Measurements from ENCODE around the gene DRC7. TPM values are rescaled to one million over a fixed set of nuclear protein-coding genes. Genes with fewer than 3 reads are reported as not detected.

The DRC7 gene
- total and polyA plus RNA-seq, 9 of the 15 experiments (the other 6 are each of a cell fraction or from before 2014, with no cell fraction given): 0.04 to 0.33 (median 0.12) TPM; not detected in 3

DNA sequence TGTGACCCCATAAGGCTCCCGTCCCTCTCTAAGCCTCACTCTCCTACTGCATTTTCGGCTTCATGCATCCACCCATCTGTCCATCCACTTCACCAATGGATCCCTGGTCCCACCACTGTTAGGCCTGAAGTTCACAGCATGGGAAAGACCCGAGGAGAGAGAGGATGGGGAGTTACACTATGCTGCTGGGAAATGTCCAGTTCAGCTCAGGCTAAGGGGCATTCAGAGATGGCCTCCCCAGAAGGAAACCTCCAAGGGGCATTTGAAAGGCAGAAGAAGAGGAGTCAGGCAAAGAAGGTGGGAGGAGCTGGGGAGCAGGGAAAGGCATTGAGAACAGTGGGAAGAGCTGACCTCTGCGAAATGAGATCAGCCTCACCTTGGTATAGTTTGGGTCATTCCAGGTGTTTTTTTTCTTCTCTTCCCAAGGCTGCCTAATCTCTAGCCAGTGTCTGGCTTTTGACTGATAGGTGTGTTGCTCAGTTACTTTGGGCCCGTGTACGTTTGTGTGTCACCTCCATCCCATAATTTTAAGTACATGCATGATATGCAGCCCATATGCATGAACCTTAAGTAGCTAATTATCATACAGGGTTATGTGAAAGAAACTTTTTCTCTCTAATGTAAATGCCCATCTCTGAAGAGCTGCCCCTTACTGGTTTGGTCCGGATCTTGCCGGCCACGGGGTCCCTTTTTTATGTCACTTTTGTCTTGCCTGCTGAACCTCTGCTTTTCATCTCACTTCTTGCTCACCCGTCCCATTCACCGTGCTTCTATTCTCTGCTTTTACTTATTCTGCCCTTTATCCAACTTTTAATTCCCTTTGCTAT is 11.6 kb upstream of the DRC7 start (continued):
- TF ChIP-seq, protein P1, sequence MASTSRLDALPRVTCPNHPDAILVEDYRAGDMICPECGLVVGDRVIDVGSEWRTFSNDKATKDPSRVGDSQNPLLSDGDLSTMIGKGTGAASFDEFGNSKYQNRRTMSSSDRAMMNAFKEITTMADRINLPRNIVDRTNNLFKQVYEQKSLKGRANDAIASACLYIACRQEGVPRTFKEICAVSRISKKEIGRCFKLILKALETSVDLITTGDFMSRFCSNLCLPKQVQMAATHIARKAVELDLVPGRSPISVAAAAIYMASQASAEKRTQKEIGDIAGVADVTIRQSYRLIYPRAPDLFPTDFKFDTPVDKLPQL (IDR thresholded peaks at IDR 0.05; ENCODE audit: extremely low read depth, insufficient read length): peak; percentile 92
- TF ChIP-seq GTF2E2 (tag; IDR thresholded peaks at IDR 0.05) (peak; percentile 72; the same call in 1 of the 2 replicates), PML (IDR thresholded peaks at IDR 0.05; ENCODE audit: low read length) (peak; percentile 99), SP1 (CRISPR knock-in tag; IDR thresholded peaks at IDR 0.05) (no peak), NFE2L1 (tag; IDR thresholded peaks at IDR 0.05; ENCODE audit: borderline replicate concordance, low read depth) (no peak), ZSCAN29 (IDR thresholded peaks at IDR 0.05) (no peak), NR2F6 (CRISPR knock-in tag; IDR thresholded peaks at IDR 0.05) (0 out of 2 replicates have a peak, but pooled peaks have one; percentile 45), ZNF316 (IDR thresholded peaks at IDR 0.05) (peak; percentile 78), TEAD4 (IDR thresholded peaks at IDR 0.05; ENCODE audit: low read length) (peak; percentile 75), TEAD4 (CRISPR knock-in tag; IDR thresholded peaks at IDR 0.05; ENCODE audit: borderline replicate concordance) (no peak), NFIX (CRISPR knock-in tag; IDR thresholded peaks at IDR 0.05; ENCODE audit: low read depth) (no peak), KAT2B (IDR thresholded peaks at IDR 0.05; ENCODE audit: low read depth, low read length) (no peak), ZBED1 (IDR thresholded peaks at IDR 0.05) (peak; percentile 98)
- TF ChIP-seq, protein P2, sequence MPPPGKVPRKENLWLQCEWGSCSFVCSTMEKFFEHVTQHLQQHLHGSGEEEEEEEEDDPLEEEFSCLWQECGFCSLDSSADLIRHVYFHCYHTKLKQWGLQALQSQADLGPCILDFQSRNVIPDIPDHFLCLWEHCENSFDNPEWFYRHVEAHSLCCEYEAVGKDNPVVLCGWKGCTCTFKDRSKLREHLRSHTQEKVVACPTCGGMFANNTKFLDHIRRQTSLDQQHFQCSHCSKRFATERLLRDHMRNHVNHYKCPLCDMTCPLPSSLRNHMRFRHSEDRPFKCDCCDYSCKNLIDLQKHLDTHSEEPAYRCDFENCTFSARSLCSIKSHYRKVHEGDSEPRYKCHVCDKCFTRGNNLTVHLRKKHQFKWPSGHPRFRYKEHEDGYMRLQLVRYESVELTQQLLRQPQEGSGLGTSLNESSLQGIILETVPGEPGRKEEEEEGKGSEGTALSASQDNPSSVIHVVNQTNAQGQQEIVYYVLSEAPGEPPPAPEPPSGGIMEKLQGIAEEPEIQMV (tag; conservative IDR thresholded peaks at IDR 0.05; ENCODE audit: low read depth): no peak
- TF ChIP-seq, protein P3, sequence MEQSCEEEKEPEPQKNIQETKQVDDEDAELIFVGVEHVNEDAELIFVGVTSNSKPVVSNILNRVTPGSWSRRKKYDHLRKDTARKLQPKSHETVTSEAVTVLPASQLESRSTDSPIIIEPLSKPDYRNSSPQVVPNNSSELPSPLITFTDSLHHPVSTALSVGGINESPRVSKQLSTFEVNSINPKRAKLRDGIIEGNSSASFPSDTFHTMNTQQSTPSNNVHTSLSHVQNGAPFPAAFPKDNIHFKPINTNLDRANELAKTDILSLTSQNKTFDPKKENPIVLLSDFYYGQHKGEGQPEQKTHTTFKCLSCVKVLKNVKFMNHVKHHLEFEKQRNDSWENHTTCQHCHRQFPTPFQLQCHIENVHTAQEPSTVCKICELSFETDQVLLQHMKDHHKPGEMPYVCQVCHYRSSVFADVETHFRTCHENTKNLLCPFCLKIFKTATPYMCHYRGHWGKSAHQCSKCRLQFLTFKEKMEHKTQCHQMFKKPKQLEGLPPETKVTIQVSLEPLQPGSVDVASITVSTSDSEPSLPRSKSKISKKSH (CRISPR knock-in tag; IDR thresholded peaks at IDR 0.05): no peak
- TF ChIP-seq, protein P4, sequence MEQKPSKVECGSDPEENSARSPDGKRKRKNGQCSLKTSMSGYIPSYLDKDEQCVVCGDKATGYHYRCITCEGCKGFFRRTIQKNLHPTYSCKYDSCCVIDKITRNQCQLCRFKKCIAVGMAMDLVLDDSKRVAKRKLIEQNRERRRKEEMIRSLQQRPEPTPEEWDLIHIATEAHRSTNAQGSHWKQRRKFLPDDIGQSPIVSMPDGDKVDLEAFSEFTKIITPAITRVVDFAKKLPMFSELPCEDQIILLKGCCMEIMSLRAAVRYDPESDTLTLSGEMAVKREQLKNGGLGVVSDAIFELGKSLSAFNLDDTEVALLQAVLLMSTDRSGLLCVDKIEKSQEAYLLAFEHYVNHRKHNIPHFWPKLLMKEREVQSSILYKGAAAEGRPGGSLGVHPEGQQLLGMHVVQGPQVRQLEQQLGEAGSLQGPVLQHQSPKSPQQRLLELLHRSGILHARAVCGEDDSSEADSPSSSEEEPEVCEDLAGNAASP (IDR thresholded peaks at IDR 0.05): no peak
- TF ChIP-seq, protein P5, sequence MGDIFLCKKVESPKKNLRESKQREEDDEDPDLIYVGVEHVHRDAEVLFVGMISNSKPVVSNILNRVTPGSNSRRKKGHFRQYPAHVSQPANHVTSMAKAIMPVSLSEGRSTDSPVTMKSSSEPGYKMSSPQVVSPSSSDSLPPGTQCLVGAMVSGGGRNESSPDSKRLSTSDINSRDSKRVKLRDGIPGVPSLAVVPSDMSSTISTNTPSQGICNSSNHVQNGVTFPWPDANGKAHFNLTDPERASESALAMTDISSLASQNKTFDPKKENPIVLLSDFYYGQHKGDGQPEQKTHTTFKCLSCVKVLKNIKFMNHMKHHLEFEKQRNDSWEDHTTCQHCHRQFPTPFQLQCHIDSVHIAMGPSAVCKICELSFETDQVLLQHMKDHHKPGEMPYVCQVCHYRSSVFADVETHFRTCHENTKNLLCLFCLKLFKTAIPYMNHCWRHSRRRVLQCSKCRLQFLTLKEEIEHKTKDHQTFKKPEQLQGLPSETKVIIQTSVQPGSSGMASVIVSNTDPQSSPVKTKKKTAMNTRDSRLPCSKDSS (IDR thresholded peaks at IDR 0.05; ENCODE audit: low read depth, partially characterized antibody): no peak
- TF ChIP-seq, protein P6, sequence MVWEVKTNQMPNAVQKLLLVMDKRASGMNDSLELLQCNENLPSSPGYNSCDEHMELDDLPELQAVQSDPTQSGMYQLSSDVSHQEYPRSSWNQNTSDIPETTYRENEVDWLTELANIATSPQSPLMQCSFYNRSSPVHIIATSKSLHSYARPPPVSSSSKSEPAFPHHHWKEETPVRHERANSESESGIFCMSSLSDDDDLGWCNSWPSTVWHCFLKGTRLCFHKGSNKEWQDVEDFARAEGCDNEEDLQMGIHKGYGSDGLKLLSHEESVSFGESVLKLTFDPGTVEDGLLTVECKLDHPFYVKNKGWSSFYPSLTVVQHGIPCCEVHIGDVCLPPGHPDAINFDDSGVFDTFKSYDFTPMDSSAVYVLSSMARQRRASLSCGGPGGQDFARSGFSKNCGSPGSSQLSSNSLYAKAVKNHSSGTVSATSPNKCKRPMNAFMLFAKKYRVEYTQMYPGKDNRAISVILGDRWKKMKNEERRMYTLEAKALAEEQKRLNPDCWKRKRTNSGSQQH (CRISPR knock-in tag; IDR thresholded peaks at IDR 0.05): peak; percentile 97
